Effector memory CD4-positive, alpha-beta T cell (primary cell): ENCODE results near the gene KRTCAP2.

Source experiments
- DNase-seq, 3 donors: peaks; one replicate each; pipeline ENCODE4 v3.0.0-alpha.2; 2020
- H3K27ac ChIP-seq: 2 replicates; pipeline ENCODE4 v1.7.0; 2013; ENCODE audit warnings: mild to moderate bottlenecking, low read length, moderate library complexity; ENCODE audit not compliant: insufficient read depth, poor library complexity, severe bottlenecking
- H3K27me3 ChIP-seq: replicated peaks from 2 replicates; pipeline ENCODE4 v1.7.0; 2013; ENCODE audit warnings: mild to moderate bottlenecking, low read length; ENCODE audit not compliant: insufficient read depth, control insufficient read depth, poor library complexity, severe bottlenecking
- H3K36me3 ChIP-seq: 2 replicates; pipeline ENCODE4 v1.7.0; 2013; ENCODE audit warnings: mild to moderate bottlenecking, low read length, moderate library complexity; ENCODE audit not compliant: control insufficient read depth, insufficient read depth
- H3K4me1 ChIP-seq: 2 replicates; pipeline ENCODE4 v1.7.0; 2013; ENCODE audit warnings: low read length, mild to moderate bottlenecking; ENCODE audit not compliant: control insufficient read depth, insufficient read depth, poor library complexity, severe bottlenecking
- H3K4me3 ChIP-seq: 2 replicates; pipeline ENCODE4 v1.7.0; 2013; ENCODE audit warnings: low read length, low read depth, mild to moderate bottlenecking; ENCODE audit not compliant: insufficient read depth, poor library complexity, severe bottlenecking
- H3K9me3 ChIP-seq: 2 replicates; pipeline ENCODE4 v1.7.0; 2013; ENCODE audit warnings: mild to moderate bottlenecking, low read length, moderate library complexity; ENCODE audit not compliant: control insufficient read depth

The KRTCAP2 gene

DNA sequence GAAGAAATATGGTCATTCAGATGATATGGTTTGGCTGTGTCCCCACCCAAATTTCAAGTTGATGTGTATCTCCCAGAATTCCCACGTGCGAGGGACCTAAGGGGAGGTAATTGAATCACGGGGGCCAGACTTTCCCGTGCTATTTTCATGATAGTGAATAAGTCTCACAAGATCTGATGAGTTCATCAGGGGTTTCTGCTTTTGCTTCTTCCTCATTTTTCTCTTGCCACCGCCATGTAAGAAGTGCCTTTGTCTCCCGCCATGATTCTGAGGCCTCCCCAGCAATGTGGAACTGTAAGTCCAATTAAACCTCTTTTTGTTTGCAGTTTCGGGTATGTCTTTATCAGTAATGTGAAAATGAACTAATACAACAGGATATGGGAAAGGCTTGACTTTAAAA lies 31.4 kb downstream of the KRTCAP2 start:
- H3K4me3 ChIP-seq, result no peak overlapping the region
- H3K9me3 ChIP-seq, result no peaks in the 10 kb centered on the region
- H3K4me1 ChIP-seq, result peaks cover 16% of the 10 kb centered on the region
- no peak overlapping the region for H3K27ac ChIP-seq
- no peaks in the 10 kb centered on the region for H3K36me3 ChIP-seq
- no peaks in the 10 kb centered on the region for H3K27me3 ChIP-seq
- no peak for DNase-seq

DNA sequence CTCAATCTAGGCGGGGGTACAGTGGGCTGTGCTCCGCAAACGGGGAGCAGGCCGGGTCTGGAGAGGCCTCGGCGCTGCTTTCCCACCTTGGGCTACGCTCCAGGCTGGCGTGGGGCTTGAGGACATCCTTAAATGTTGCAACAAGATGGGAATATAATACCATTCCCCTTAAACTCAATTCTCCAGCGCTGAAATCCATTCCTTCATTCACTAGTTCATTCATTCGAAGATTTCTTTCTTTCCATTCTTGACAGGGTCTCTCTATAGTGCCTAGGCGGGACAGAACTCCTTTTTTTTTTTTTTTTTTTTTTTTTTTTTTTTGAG lies 32.5 kb downstream of the KRTCAP2 start:
- Histone ChIP-seq H3K9me3 (no peaks in the 10 kb centered on the region), H3K27ac (no peak overlapping the region), H3K27me3 (no peaks in the 10 kb centered on the region), H3K4me3 (peak overlapping the region; percentile 71), H3K4me1 (peaks cover 20% of the 10 kb centered on the region), H3K36me3 (no peaks in the 10 kb centered on the region)
- DNase-seq, result no peak

DNA sequence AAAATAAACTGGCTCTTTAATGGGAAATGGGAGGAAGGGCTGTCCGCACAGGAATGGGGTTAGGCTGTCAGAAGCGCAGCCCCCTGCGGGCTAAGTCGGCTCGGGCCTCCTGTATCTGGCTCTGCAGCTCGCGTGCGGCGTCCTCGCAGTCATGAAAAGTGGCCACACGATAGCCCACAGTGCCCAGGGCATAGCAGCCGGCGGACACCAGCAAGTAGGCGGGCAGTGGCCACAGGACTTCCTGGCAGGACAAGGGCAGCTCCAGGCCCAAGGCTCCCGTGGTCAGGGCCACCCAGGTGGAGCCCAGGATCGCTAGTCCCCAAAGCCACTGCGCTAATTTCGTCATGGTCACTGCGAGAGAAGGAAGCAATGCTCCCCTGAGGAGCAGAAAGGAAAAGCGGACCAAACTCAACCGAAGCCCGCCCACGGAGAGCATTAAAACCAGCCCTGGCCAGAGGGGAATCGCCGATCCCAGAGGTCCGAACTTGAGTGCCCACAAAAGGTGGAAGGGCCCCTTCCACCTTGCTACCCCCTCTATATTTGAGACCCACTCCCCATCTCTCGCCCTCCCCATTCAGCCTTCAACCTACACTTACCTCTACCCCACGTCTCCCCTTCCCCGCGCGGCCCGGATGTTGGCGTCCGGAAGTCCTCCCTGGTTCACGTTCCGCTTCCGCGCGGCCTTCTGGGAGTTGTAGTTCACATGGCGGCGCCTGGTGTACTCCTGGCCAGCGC lies 33.0 kb downstream of the KRTCAP2 start, which contains the start of gene DPM3:
DPM3 (minus strand) TSS at position 637 of the 735 bp plus-strand sequence; CDS start at position 346, 291 bp downstream.
- no peaks in the 10 kb centered on the region for H3K27me3 ChIP-seq
- H3K27ac ChIP-seq, result peak within 1 kb of the TSS; percentile 78
- peak within 1 kb of the TSS; percentile 71 for H3K4me3 ChIP-seq
- DNase-seq, result peak; percentile 70 to 82 (median 79)
- H3K9me3 ChIP-seq, result no peaks in the 10 kb centered on the region
- H3K4me1 ChIP-seq, result peaks cover 24% of the 10 kb centered on the region
- H3K36me3 ChIP-seq, result no peaks in the 10 kb centered on the region

DNA sequence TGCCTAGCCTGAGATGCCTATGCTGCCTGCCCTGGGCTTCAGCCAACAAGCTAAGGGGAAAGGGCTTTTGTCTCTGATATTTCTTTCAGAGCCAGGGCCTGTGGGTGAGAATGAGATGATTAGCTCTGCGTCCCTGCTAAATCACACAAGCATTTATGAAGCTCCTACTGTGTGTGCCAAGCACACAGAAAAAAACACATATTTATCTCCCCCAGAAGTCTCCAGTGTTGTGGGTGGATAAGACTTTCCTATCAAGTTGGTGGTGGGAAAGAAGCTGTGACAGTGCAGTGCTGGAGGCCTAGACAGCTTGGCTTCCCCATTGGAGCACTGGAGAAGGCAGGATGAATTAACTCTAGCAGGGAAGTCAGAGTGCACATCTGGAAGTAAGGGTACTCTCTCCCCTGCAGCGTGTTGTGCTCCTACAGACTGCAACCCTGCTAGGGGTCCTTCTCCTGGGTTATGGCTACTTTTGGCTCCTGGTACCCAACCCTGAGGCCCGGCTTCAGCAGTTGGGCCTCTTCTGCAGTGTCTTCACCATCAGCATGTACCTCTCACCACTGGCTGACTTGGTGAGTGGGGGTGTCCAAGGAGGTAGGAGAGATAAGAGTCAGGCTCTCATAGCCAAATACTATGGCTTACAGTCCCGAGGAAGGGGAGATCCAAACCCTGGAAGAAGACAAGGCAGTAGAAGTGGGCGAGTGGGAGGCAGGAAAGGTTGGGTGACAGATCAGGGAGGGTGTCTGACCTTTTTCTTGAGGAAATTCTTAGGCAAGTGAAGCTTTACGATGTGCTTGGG lies 35.8 kb downstream of the KRTCAP2 start:
- Histone ChIP-seq H3K9me3 (no peaks in the 10 kb centered on the region), H3K27me3 (no peaks in the 10 kb centered on the region), H3K4me1 (peaks cover 28% of the 10 kb centered on the region), H3K4me3 (peak overlapping the region; percentile 89), H3K36me3 (no peaks in the 10 kb centered on the region), H3K27ac (peak overlapping the region; percentile 99)
- no peak for DNase-seq

DNA sequence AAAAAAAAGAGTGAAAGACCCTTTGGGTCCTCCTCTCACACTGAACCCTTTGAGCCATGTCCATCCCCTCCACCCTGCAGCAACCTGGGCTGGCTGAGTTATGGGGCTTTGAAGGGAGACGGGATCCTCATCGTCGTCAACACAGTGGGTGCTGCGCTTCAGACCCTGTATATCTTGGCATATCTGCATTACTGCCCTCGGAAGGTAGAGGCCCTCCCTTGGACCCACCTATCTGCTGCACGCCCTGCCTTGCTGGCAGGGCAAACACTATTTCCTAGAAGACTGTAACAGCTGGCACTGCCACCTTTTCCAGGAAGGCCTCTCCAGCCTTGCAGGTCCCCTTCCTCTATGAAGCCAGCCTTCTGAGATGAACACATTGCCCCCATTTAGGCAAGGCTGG lies 36.4 kb downstream of the KRTCAP2 start:
- Histone ChIP-seq H3K36me3 (no peaks in the 10 kb centered on the region), H3K27me3 (no peaks in the 10 kb centered on the region), H3K4me1 (peaks cover 28% of the 10 kb centered on the region), H3K27ac (peak overlapping the region; percentile 99), H3K9me3 (no peaks in the 10 kb centered on the region), H3K4me3 (peak overlapping the region; percentile 89)
- DNase-seq, result no peak

DNA sequence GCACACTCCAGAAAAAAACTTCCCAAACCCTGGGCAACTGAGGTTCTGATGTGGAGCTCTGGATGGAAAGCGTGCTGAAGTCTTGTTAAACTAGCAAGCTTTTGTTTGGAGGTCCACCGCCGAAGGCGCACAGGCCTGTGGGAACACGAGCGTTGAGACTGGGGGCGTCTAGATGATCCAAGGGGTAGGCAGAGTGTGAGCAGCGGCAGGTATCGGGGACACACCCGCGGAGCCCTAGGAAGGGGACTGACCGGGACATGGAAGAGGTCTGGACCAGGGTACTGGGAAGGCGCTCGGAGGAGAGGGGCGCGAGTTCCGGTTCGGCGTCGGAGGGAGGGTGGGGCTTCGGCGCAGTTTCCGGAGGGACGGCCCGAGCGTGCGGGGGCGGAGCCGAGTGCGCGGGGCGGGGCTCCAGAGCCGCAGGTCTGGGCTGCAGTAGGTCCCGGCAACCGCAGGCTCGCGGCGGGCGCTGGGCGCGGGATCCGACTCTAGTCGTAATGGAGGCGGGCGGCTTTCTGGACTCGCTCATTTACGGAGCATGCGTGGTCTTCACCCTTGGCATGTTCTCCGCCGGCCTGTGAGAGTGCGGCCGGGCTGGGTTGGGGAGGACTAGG lies 37.6 kb downstream of the KRTCAP2 start, which contains the start of gene SLC50A1:
SLC50A1 (plus strand) TSS at position 438 of the 614 bp plus-strand sequence; CDS start at position 498, 60 bp downstream.
- no peaks in the 10 kb centered on the region for H3K36me3 ChIP-seq
- peaks cover 28% of the 10 kb centered on the region for H3K4me1 ChIP-seq
- peak; percentile 85 to 92 (median 90) for DNase-seq
- H3K27ac ChIP-seq, result peak within 1 kb of the TSS; percentile 99
- H3K27me3 ChIP-seq, result no peaks in the 10 kb centered on the region
- H3K9me3 ChIP-seq, result no peaks in the 10 kb centered on the region
- peak within 1 kb of the TSS; percentile 89 for H3K4me3 ChIP-seq

DNA sequence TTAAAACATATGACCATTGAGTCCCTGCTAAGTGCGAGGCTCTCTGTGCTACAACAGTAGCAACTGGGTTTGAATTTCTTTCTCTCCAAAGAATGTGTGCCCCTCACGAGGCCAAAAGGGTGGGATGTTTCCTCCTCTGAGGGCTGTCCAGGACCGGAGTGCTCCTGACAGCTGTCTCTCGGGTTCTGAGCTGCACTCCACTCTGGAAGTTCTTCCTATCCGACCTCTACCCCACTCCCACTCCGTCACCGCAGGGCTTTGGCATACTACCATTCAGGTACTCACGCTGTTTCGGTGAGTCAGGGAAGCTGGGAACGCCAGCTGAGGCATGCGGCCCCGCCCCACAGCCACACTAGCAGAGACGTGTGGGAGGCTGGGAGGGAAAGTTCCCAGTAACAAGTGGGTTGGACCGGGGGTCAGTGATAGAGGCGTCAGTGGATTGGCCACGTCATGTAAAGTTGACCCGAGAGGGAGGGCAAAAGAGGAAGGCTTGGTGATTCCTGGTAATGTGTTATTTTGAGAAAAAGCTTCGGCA lies 38.2 kb downstream of the KRTCAP2 start:
- DNase-seq, result peak; percentile 34 to 45 (median 43)
- Histone ChIP-seq H3K9me3 (no peaks in the 10 kb centered on the region), H3K4me1 (peaks cover 28% of the 10 kb centered on the region), H3K4me3 (peak overlapping the region; percentile 89), H3K27me3 (no peaks in the 10 kb centered on the region), H3K36me3 (no peaks in the 10 kb centered on the region), H3K27ac (peak overlapping the region; percentile 99)

DNA sequence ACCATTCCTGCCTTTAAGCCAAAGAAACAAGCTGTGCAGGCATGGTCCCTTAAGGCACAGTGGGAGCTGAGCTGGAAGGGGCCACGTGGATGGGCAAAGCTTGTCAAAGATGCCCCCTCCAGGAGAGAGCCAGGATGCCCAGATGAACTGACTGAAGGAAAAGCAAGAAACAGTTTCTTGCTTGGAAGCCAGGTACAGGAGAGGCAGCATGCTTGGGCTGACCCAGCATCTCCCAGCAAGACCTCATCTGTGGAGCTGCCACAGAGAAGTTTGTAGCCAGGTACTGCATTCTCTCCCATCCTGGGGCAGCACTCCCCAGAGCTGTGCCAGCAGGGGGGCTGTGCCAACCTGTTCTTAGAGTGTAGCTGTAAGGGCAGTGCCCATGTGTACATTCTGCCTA lies 38.8 kb downstream of the KRTCAP2 start:
- H3K27ac ChIP-seq, result no peak overlapping the region
- no peak overlapping the region for H3K4me3 ChIP-seq
- H3K9me3 ChIP-seq, result no peaks in the 10 kb centered on the region
- peaks cover 25% of the 10 kb centered on the region for H3K4me1 ChIP-seq
- no peak for DNase-seq
- H3K27me3 ChIP-seq, result no peaks in the 10 kb centered on the region
- H3K36me3 ChIP-seq, result no peaks in the 10 kb centered on the region

DNA sequence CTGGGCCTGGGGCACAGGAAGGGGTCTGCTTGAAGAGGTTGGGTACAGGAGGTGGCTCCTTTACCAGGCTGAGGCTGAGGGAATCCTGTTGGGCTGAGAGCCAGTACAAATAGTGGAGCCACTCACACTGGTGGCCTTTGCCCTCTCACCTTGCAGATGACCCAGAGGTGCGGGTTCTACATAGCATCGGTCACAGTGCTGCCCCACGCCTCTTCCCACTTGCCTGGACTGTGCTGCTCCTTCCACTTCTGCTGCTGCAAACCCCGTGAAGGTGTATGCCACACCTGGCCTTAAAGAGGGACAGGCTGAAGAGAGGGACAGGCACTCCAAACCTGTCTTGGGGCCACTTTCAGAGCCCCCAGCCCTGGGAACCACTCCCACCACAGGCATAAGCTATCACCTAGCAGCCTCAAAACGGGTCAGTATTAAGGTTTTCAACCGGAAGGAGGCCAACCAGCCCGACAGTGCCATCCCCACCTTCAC lies 39.3 kb downstream of the KRTCAP2 start:
- Histone ChIP-seq H3K27me3 (no peaks in the 10 kb centered on the region), H3K4me3 (no peak overlapping the region), H3K4me1 (peaks cover 30% of the 10 kb centered on the region), H3K9me3 (no peaks in the 10 kb centered on the region), H3K36me3 (no peaks in the 10 kb centered on the region), H3K27ac (no peak overlapping the region)
- DNase-seq, result no peak
